GM12878 (cell line): Measurements from ENCODE around the gene PID1. TPM values are rescaled to one million over a fixed set of nuclear protein-coding genes. Genes with fewer than 3 reads are reported as not detected.

Experiments used
- ATAC-seq: fragments of 200-7000 bp; cut with Tn5 transposase; 3 replicates; pipeline ENCODE4 v1.9.1; 2020; ENCODE audit warnings: mild to moderate bottlenecking, moderate library complexity
- BruUV-seq: library from RNA; stranded (reverse); fragments of 400-500 nt; replicated peaks from 2 replicates; lab custom pipeline; 2021; lab: Mats Ljungman, UMichigan
- CTCF ChIA-PET: fragments of 300-600 bp; sonication (Branson Sonifier 250); formaldehyde crosslinking; extraction: SDS; loops from one replicate; lab custom pipeline; 2021; ENCODE audit warnings: inconsistent platforms; lab: Yijun Ruan, JAX
- POLR2A ChIA-PET: fragments of 350-600 bp; formaldehyde crosslinking; extraction: SDS; loops from one replicate; lab custom pipeline; 2021; ENCODE audit warnings: inconsistent platforms; lab: Charles Lee
- RAD21 ChIA-PET: fragments of 300-600 bp; sonication (Branson Sonifier 250); formaldehyde crosslinking; loops from one replicate; lab custom pipeline; 2023; ENCODE audit warnings: antibody characterized with exemption; ENCODE audit not compliant: unreplicated experiment; lab: Charles Lee
- SMC1A ChIA-PET: fragments of 300-600 bp; sonication (Branson Sonifier 250); formaldehyde crosslinking; loops from one replicate; lab custom pipeline; 2023; ENCODE audit not compliant: unreplicated experiment, uncharacterized antibody; lab: Charles Lee
- DNase-seq: peaks from one replicate; pipeline ENCODE4 v3.0.0-alpha.2; 2011; ENCODE audit warnings: low read depth, low spot score
- FAIRE-seq: peaks from 3 replicates; lab custom pipeline; 2011; peaks lifted over from hg19 to GRCh38; lab: Jason Lieb, UNC
- H2AFZ ChIP-seq: 2 replicates; pipeline ENCODE4 v1.6.0; 2011; ENCODE audit warnings: low read depth, low read length, control low read depth; ENCODE audit not compliant: control insufficient read depth
- H3K27ac ChIP-seq: 2 replicates; pipeline ENCODE4 v1.5.1; 2011; ENCODE audit warnings: control low read depth; ENCODE audit not compliant: control insufficient read depth, insufficient read depth
- H3K27me3 ChIP-seq, 2 experiments: replicated peaks in 1 of 2; 2 replicates each; pipeline versions ENCODE4 v1.6.0 to v1.6.1; 2011; ENCODE audit warnings: low read length in 1 of 2; ENCODE audit not compliant: control insufficient read depth in 2 of 2, insufficient read depth in 2 of 2
- H3K36me3 ChIP-seq, 2 experiments: 2 replicates each; pipeline ENCODE4 v1.5.1; 2011; ENCODE audit warnings: low read length in 1 of 2; ENCODE audit not compliant: control insufficient read depth in 2 of 2, insufficient read depth in 2 of 2
- H3K4me1 ChIP-seq: 2 replicates; pipeline ENCODE4 v1.6.1; 2011; ENCODE audit warnings: mild to moderate bottlenecking, low read length, moderate library complexity, mixed read lengths; ENCODE audit not compliant: control insufficient read depth, insufficient read depth
- H3K4me2 ChIP-seq: 2 replicates; pipeline ENCODE4 v1.6.0; 2011; ENCODE audit warnings: control low read depth; ENCODE audit not compliant: control insufficient read depth, insufficient read depth
- H3K4me3 ChIP-seq: fragments of 200-600 bp; sonication (generic); 2 replicates; pipeline ENCODE4 v1.5.1; 2016
- H3K79me2 ChIP-seq: 2 replicates; pipeline ENCODE4 v1.6.0; 2011; ENCODE audit warnings: low read length; ENCODE audit not compliant: control insufficient read depth, insufficient read depth
- H3K9ac ChIP-seq: 2 replicates; pipeline ENCODE4 v1.8.0; 2011; ENCODE audit warnings: low read length, control low read depth, mixed read lengths; ENCODE audit not compliant: control insufficient read depth, insufficient read depth
- H3K9me3 ChIP-seq: replicated peaks from 3 replicates; pipeline ENCODE4 v1.5.1; 2011; ENCODE audit warnings: mild to moderate bottlenecking, low read length; ENCODE audit not compliant: control insufficient read depth, insufficient read depth
- H4K20me1 ChIP-seq: 2 replicates; pipeline ENCODE4 v1.6.0; 2011; ENCODE audit not compliant: control insufficient read depth, insufficient read depth
- ATF7 ChIP-seq: fragments of 450-650 bp; IDR thresholded peaks from 2 replicates; pipeline ENCODE4 v1.6.1; 2016; ENCODE audit warnings: low read depth, mild to moderate bottlenecking
- CHD1 ChIP-seq: IDR thresholded peaks from 2 replicates; pipeline ENCODE4 v1.6.1; 2012; ENCODE audit warnings: low read depth, low read length, improper control_type of control experiment
- CHD2 ChIP-seq: IDR thresholded peaks from 2 replicates; pipeline ENCODE4 v1.6.1; 2011; ENCODE audit warnings: low read depth, low read length, improper control_type of control experiment, borderline replicate concordance
- CUX1 ChIP-seq: IDR thresholded peaks from 2 replicates; pipeline ENCODE4 v1.6.1; 2012; ENCODE audit warnings: improper control_type of control experiment, low read depth, low read length; ENCODE audit not compliant: insufficient replicate concordance
- EGR1 ChIP-seq, 2 experiments: IDR thresholded peaks; 1 replicate in 1 of 2; 2 replicates in 1 of 2; pipeline ENCODE4 v1.6.1; 2011 to 2012; ENCODE audit warnings: low read depth in 2 of 2, low read length in 2 of 2, borderline replicate concordance in 1 of 2, mild to moderate bottlenecking in 1 of 2, moderate library complexity in 1 of 2
- ESRRA ChIP-seq: IDR thresholded peaks from 2 replicates; pipeline ENCODE4 v1.6.1; 2012; ENCODE audit warnings: mild to moderate bottlenecking, low read length, improper control_type of control experiment
- EZH2 ChIP-seq: IDR thresholded peaks from 2 replicates; pipeline ENCODE4 v1.6.1; 2012; ENCODE audit warnings: low read depth, mild to moderate bottlenecking, control low read depth, inconsistent platforms, low read length, borderline replicate concordance; ENCODE audit not compliant: control insufficient read depth
- HCFC1 ChIP-seq: fragments of 150-350 bp; IDR thresholded peaks from 2 replicates; pipeline ENCODE4 v1.6.1; 2014; ENCODE audit warnings: low read length
- JUNB ChIP-seq: IDR thresholded peaks from 2 replicates; pipeline ENCODE4 v1.6.1; 2016; ENCODE audit warnings: antibody characterized with exemption, mild to moderate bottlenecking
- KAT2A ChIP-seq: conservative IDR thresholded peaks from 2 replicates; pipeline ENCODE4 v1.6.1; 2011; ENCODE audit warnings: low read depth, low read length; ENCODE audit not compliant: control insufficient read depth
- NFYA ChIP-seq: IDR thresholded peaks from 2 replicates; pipeline ENCODE4 v1.6.1; 2011; ENCODE audit warnings: low read depth, mild to moderate bottlenecking, low read length, improper control_type of control experiment, borderline replicate concordance
- POLR2AphosphoS5 ChIP-seq: IDR thresholded peaks from 2 replicates; pipeline ENCODE4 v1.6.1; 2011; ENCODE audit warnings: mild to moderate bottlenecking, low read length, inconsistent platforms
- RAD21 ChIP-seq: IDR thresholded peaks from 2 replicates; pipeline ENCODE4 v1.6.1; 2011; ENCODE audit warnings: mild to moderate bottlenecking, low read depth, low read length, moderate library complexity; ENCODE audit not compliant: insufficient read depth
- SMC3 ChIP-seq: IDR thresholded peaks from 2 replicates; pipeline ENCODE4 v1.6.1; 2011; ENCODE audit warnings: low read length, improper control_type of control experiment, borderline replicate concordance
- SRF ChIP-seq, 2 experiments: IDR thresholded peaks; 2 replicates each; pipeline ENCODE4 v1.6.1; 2011; ENCODE audit warnings: low read depth in 2 of 2, low read length in 2 of 2, mild to moderate bottlenecking in 1 of 2, moderate library complexity in 1 of 2
- YBX1 ChIP-seq: fragments of 450-650 bp; IDR thresholded peaks from 2 replicates; pipeline ENCODE4 v1.6.1; 2016; ENCODE audit warnings: antibody characterized with exemption
- ZBED1 ChIP-seq: IDR thresholded peaks from 2 replicates; pipeline ENCODE4 v1.6.1; 2016; ENCODE audit warnings: borderline replicate concordance
- ZNF274 ChIP-seq: IDR thresholded peaks from one replicate; pipeline ENCODE4 v1.8.0; 2011; ENCODE audit not compliant: insufficient read length, insufficient read depth
- ZNF384 ChIP-seq: IDR thresholded peaks from 2 replicates; pipeline ENCODE4 v1.6.1; 2012; ENCODE audit warnings: low read depth, mild to moderate bottlenecking, low read length, improper control_type of control experiment, borderline replicate concordance
- WGBS: methylation state at CpG from one replicate; pipeline ENCODE4 v1.1.6; 2016; ENCODE audit warnings: low lambda C conversion rate; ENCODE audit not compliant: insufficient replicate concordance, insufficient coverage; ENCODE audit errors: missing lambda C conversion rate; 5-methylcytosine and 5-hydroxymethylcytosine counted together
- in situ Hi-C: fragments of 300-500 bp; cut with MboI; formaldehyde crosslinking; loops from 9 replicates; pipeline ENCODE4 v1.14.3; 2018; ENCODE audit warnings: mixed read lengths
- intact Hi-C: fragments of 100-400 bp; cut with micrococcal nuclease; formaldehyde crosslinking; loops from one replicate; pipeline ENCODE4 v1.14.2; 2022; ENCODE audit not compliant: unreplicated experiment
- polyA plus RNA-seq, 11 experiments: library from polyadenylated mRNA; depleted of rRNA in 4 of 11; unstranded in 6 of 11; stranded (reverse) in 5 of 11; fragments of >200 nt; fragmentation: Nextera tagmentation in 4 of 11; fragmentation: Illumina TruSeq in 1 of 11; extraction: Ambion mirVana in 4 of 11; extraction: Trizol in 1 of 11; gene quantifications; 1 replicate in 1 of 11; 2 replicates in 10 of 11; pipeline versions ENCODE4 v1.2.1 to v1.2.3, GENCODE V29; 2011 to 2016; ENCODE audit warnings: inconsistent platforms in 2 of 11, missing spikeins in 2 of 11, low read depth in 1 of 11
- total RNA-seq, 4 experiments: library from RNA; depleted of rRNA in 3 of 4; stranded (reverse); fragments of >200 nt in 3 of 4; fragmentation: Illumina TruSeq in 1 of 4; extraction: Trizol in 1 of 4; gene quantifications; 2 replicates each; pipeline versions ENCODE4 v1.2.1 to v1.2.3, GENCODE V29; 2013 to 2021

PID1 gene
- total and polyA plus RNA-seq, 10 of the 15 experiments (the other 5 are each of a cell fraction or from before 2014, with no cell fraction given), result not detected

DNA sequence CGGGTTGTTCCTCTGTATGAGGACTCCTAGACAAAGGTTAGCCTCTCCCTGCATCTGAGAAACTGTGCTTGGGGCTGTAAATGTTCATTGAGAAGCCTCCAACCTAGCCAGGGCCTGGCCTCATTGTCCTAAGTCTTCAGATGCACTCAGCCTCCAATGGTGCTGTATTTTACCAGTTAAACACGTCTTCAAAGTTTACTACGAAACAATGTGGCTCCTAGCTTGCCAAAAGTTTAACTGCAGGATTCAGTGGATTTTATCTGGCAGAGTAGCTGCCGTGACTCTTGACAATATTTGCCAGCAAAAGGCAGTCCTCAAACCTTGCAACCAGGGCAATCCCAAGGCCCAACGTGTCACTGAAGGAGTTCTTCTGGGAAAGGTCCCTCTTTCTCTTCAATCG is 1.1 kb downstream of the PID1 start (continued):
- TF ChIP-seq HCFC1, result no peak

- no peaks in the 10 kb centered on the region for H3K9me3 ChIP-seq
- H3K79me2 ChIP-seq, result no peaks in the 10 kb centered on the region
- H3K27me3 ChIP-seq, result peaks cover 0 to 3% of the 10 kb centered on the region in 2 experiments; a peak in 2 of 4 replicates
- CTCF ChIA-PET, result no interaction called here
- RAD21 ChIA-PET, result no interaction called here
- BruUV-seq, result no TSS peak
- no peak overlapping the region for H3K9ac ChIP-seq
- no peak overlapping the region for H3K27ac ChIP-seq
- FAIRE-seq (no peak), DNase-seq (no peak), ATAC-seq (no peak)
- 29% methylated on average over 8 of the region's 8 CpGs for WGBS
- no peak overlapping the region for H3K4me2 ChIP-seq
- H3K36me3 ChIP-seq, result no peaks in the 10 kb centered on the region
- no peaks in the 10 kb centered on the region for H4K20me1 ChIP-seq
- POLR2A ChIA-PET, result no interaction called here
- intact Hi-C loops (no loop called here), in situ Hi-C loops (no loop called here)
- H3K4me3 ChIP-seq, result no peak overlapping the region
- SMC1A ChIA-PET, result no interaction called here
- TF ChIP-seq POLR2AphosphoS5 (no peak), KAT2A (no peak), ZNF274 (no peak), CUX1 (no peak), ATF7 (no peak), YBX1 (no peak), CHD1 (no peak), CHD2 (no peak), SMC3 (no peak), ZNF384 (no peak), NFYA (no peak), SRF (IDR thresholded peaks at IDR 0.05; ENCODE audit: low read depth in 2 of 2, low read length in 2 of 2) (no peak), EZH2 (no peak), RAD21 (no peak), HCFC1 (no peak), JUNB (no peak), ESRRA (no peak), EGR1 (IDR thresholded peaks at IDR 0.05; ENCODE audit: borderline replicate concordance in 1 of 2, low read depth in 2 of 2, low read length in 2 of 2) (no peak), ZBED1 (no peak)
- H3K4me1 ChIP-seq, result no peaks in the 10 kb centered on the region
- H2AFZ ChIP-seq, result no peak overlapping the region
Measured at GRCh38 chr2:229269146-229269545, 1.9 kb downstream of the PID1 start.
